ENCODE measurements around the gene PCDHGA2.
A peak's percentile ranks its signal among the peaks of the same experiment; 100 is the strongest.
"Not testable (repeated sequence)": the region's sequence is repeated elsewhere in the genome, so short reads cannot be mapped to it uniquely, and the experiment has no call there.

PCDHGA2 gene

GRCh38 chr5:141340781-141341354 is 2.3 kb downstream of the PCDHGA2 start:
- Mint-ChIP-seq H3K27ac (peak overlapping the region in 1 of 2 donors; percentile 63), H3K9me3 (peaks cover 50 to 65% of the 10 kb centered on the region in 2 donors), H3K27me3 (peaks cover 96% of the 10 kb centered on the region)
- ATAC-seq, H3K4me1 Mint-ChIP-seq, H3K4me3 Mint-ChIP-seq, DNase-seq: not testable (repeated sequence)

- peaks cover 40 to 66% of the 10 kb centered on the region in 2 donors for H3K9me3 Mint-ChIP-seq
- H3K4me1 Mint-ChIP-seq, result no peaks in the 10 kb centered on the region
- H3K4me3 Mint-ChIP-seq, result no peak overlapping the region
- H3K27ac Mint-ChIP-seq, result no peak overlapping the region
- no peak for ATAC-seq
- DNase-seq, result no peak
- H3K27me3 Mint-ChIP-seq, result peaks cover 97% of the 10 kb centered on the region
These were observed 4.2 kb downstream of the PCDHGA2 start for GRCh38 chr5:141342773-141343172.

- Mint-ChIP-seq H3K27me3 (peaks cover 97% of the 10 kb centered on the region), H3K27ac (no peak within 1 kb of the TSS), H3K4me3 (peak within 1 kb of the TSS; percentile 61 to 76), H3K9me3 (peaks cover 34 to 59% of the 10 kb centered on the region in 2 donors), H3K4me1 (no peaks in the 10 kb centered on the region)
- DNase-seq (no peak), ATAC-seq (no peak)
These were observed 4.8 kb downstream of the PCDHGA2 start, which contains the start of gene PCDHGA3 for GRCh38 chr5:141343242-141343952. TSS of gene PCDHGA3 (plus strand) at chr5:141343829. CDS start at chr5:141344034, 205 bp downstream.

- H3K27ac Mint-ChIP-seq, result no peak overlapping the region
These were observed 5.4 kb downstream of the PCDHGA2 start for GRCh38 chr5:141343953-141344463.

GRCh38 chr5:141345327-141345726 is 6.8 kb downstream of the PCDHGA2 start:
- Mint-ChIP-seq H3K27ac (no peak overlapping the region), H3K9me3 (peaks cover 30 to 52% of the 10 kb centered on the region in 2 donors), H3K4me3 (no peak overlapping the region), H3K4me1 (no peaks in the 10 kb centered on the region), H3K27me3 (peaks cover 90% of the 10 kb centered on the region)
- ATAC-seq, result no peak
- DNase-seq, result no peak

More at GRCh38 chr5:141343953-141344463, 5.4 kb downstream of the PCDHGA2 start:
- H3K9me3 Mint-ChIP-seq, result peaks cover 34 to 53% of the 10 kb centered on the region in 2 donors
- DNase-seq (no peak), ATAC-seq (no peak)
- H3K27me3 Mint-ChIP-seq, result peaks cover 96% of the 10 kb centered on the region
- H3K4me1 Mint-ChIP-seq, result no peaks in the 10 kb centered on the region
- H3K4me3 Mint-ChIP-seq, result peak overlapping the region; percentile 61 to 76

GRCh38 chr5:141346017-141346416 is 7.5 kb downstream of the PCDHGA2 start:
- ATAC-seq, H3K27ac Mint-ChIP-seq, H3K4me3 Mint-ChIP-seq, DNase-seq, H3K4me1 Mint-ChIP-seq: not testable (repeated sequence)
- H3K9me3 Mint-ChIP-seq, result peaks cover 28 to 48% of the 10 kb centered on the region in 2 donors
- peaks cover 90% of the 10 kb centered on the region for H3K27me3 Mint-ChIP-seq

- Mint-ChIP-seq H3K27ac (no peak within 1 kb of the TSS), H3K4me3 (peak within 1 kb of the TSS; percentile 61 to 75), H3K4me1 (no peaks in the 10 kb centered on the region), H3K27me3 (peaks cover 85% of the 10 kb centered on the region), H3K9me3 (peaks cover 20 to 41% of the 10 kb centered on the region in 2 donors)
- DNase-seq (peak in 1 of 2 donors; percentile 52), ATAC-seq (peak; percentile 69)
These were observed 11.5 kb downstream of the PCDHGA2 start, which contains the start of gene PCDHGB1 for GRCh38 chr5:141349917-141350619. TSS of gene PCDHGB1 (plus strand) at chr5:141350099. CDS start at chr5:141350261, 162 bp downstream.

- Mint-ChIP-seq H3K27ac (no peak overlapping the region), H3K4me3 (no peak overlapping the region), H3K4me1 (no peaks in the 10 kb centered on the region), H3K27me3 (peaks cover 85% of the 10 kb centered on the region), H3K9me3 (peaks cover 12 to 40% of the 10 kb centered on the region in 2 donors)
- no peak for DNase-seq
- ATAC-seq, result no peak
These were observed 13.0 kb downstream of the PCDHGA2 start for GRCh38 chr5:141351591-141351990.

GRCh38 chr5:141354900-141355469 is 16.4 kb downstream of the PCDHGA2 start, which contains the start of gene PCDHGA4:
TSS of gene PCDHGA4 (plus strand) at chr5:141355021. CDS start at chr5:141355108, 87 bp downstream.
- Mint-ChIP-seq H3K27ac (no peak within 1 kb of the TSS), H3K27me3 (peaks cover 83% of the 10 kb centered on the region), H3K9me3 (peaks cover 19 to 44% of the 10 kb centered on the region in 2 donors), H3K4me1 (peaks cover 4% of the 10 kb centered on the region), H3K4me3 (peak within 1 kb of the TSS; percentile 64 to 73)
- DNase-seq (no peak), ATAC-seq (no peak)

GRCh38 chr5:141355641-141356040 is 17.1 kb downstream of the PCDHGA2 start:
- peaks cover 6% of the 10 kb centered on the region for H3K4me1 Mint-ChIP-seq
- ATAC-seq (no peak), DNase-seq (no peak)
- H3K27me3 Mint-ChIP-seq, result peaks cover 83% of the 10 kb centered on the region
- H3K9me3 Mint-ChIP-seq, result peaks cover 20 to 44% of the 10 kb centered on the region in 2 donors
- peak overlapping the region in 1 of 2 donors; percentile 64 for H3K4me3 Mint-ChIP-seq
- no peak overlapping the region for H3K27ac Mint-ChIP-seq

- Mint-ChIP-seq H3K9me3 (peaks cover 20 to 49% of the 10 kb centered on the region in 2 donors), H3K27me3 (peaks cover 83% of the 10 kb centered on the region), H3K4me1 (peaks cover 6% of the 10 kb centered on the region), H3K27ac (no peak overlapping the region), H3K4me3 (no peak overlapping the region)
- no peak for DNase-seq
- ATAC-seq, result no peak
These were observed 17.6 kb downstream of the PCDHGA2 start for GRCh38 chr5:141356133-141356532.

GRCh38 chr5:141356950-141357349 is 18.4 kb downstream of the PCDHGA2 start:
- no peak overlapping the region for H3K27ac Mint-ChIP-seq
- ATAC-seq (no peak), DNase-seq (no peak)
- peaks cover 83% of the 10 kb centered on the region for H3K27me3 Mint-ChIP-seq
- peaks cover 6% of the 10 kb centered on the region for H3K4me1 Mint-ChIP-seq
- H3K9me3 Mint-ChIP-seq, result peaks cover 20 to 57% of the 10 kb centered on the region in 2 donors
- no peak overlapping the region for H3K4me3 Mint-ChIP-seq

GRCh38 chr5:141359790-141360426 is 21.3 kb downstream of the PCDHGA2 start, which contains the start of gene PCDHGB2:
TSS of gene PCDHGB2 (plus strand) at chr5:141359994. CDS start at chr5:141360136, 142 bp downstream.
- Mint-ChIP-seq H3K9me3 (peaks cover 19 to 64% of the 10 kb centered on the region in 2 donors), H3K27ac (peak within 1 kb of the TSS in 1 of 2 donors; percentile 85), H3K4me3 (peak within 1 kb of the TSS; percentile 75 to 86), H3K27me3 (peaks cover 87% of the 10 kb centered on the region), H3K4me1 (peaks cover 6% of the 10 kb centered on the region)
- ATAC-seq (peak; percentile 35), DNase-seq (no peak)

- Mint-ChIP-seq H3K9me3 (peaks cover 19 to 66% of the 10 kb centered on the region in 2 donors), H3K4me1 (peaks cover 6% of the 10 kb centered on the region), H3K4me3 (no peak overlapping the region), H3K27ac (no peak overlapping the region), H3K27me3 (peaks cover 87% of the 10 kb centered on the region)
- ATAC-seq (no peak), DNase-seq (no peak)
These were observed 22.1 kb downstream of the PCDHGA2 start for GRCh38 chr5:141360685-141361084.
